PC-9 (cell line): ENCODE data around the gene NDUFB4. TPM values are rescaled to one million over a fixed set of nuclear protein-coding genes. Genes with fewer than 3 reads are reported as not detected.
A peak's percentile ranks its signal among the peaks of the same experiment; 100 is the strongest.

Experiments
- BruUV-seq: library from RNA; stranded (reverse); fragments of 400-500 nt; replicated peaks from 2 replicates; lab custom pipeline; 2021; lab: Mats Ljungman, UMichigan
- CTCF ChIA-PET: fragments of 300-600 bp; sonication (Branson Sonifier 250); formaldehyde crosslinking; loops from one replicate; lab custom pipeline; 2022; ENCODE audit warnings: antibody characterized with exemption; lab: Charles Lee
- POLR2A ChIA-PET: fragments of 300-600 bp; sonication (Branson Sonifier 250); formaldehyde crosslinking; loops from one replicate; lab custom pipeline; 2022; ENCODE audit warnings: antibody characterized with exemption; ENCODE audit not compliant: unreplicated experiment; lab: Charles Lee
- DNase-seq, 2 experiments: peaks; one replicate each; pipeline versions ENCODE4 v3.0.0 to v3.0.0-alpha.2; 2015 to 2022; ENCODE audit warnings: mixed read lengths in 1 of 2
- H2AFZ ChIP-seq: fragments of 200-600 bp; sonication (generic); 2 replicates; pipeline ENCODE4 v1.8.1; 2017; ENCODE audit warnings: antibody characterized with exemption
- H3F3A ChIP-seq: fragments of 200-600 bp; sonication (generic); 2 replicates; pipeline ENCODE4 v1.8.1; 2017; ENCODE audit warnings: antibody characterized with exemption, mild to moderate bottlenecking, low read depth; ENCODE audit not compliant: insufficient read depth
- H3K27ac ChIP-seq: fragments of 200-600 bp; sonication (generic); 2 replicates; pipeline ENCODE4 v1.6.1; 2016; ENCODE audit warnings: mixed run types
- H3K27me3 ChIP-seq: fragments of 200-600 bp; sonication (generic); 2 replicates; pipeline ENCODE4 v1.6.1; 2016; ENCODE audit warnings: low read depth, mixed run types; ENCODE audit not compliant: insufficient read depth
- H3K36me3 ChIP-seq: fragments of 200-600 bp; sonication (generic); 2 replicates; pipeline ENCODE4 v1.6.1; 2016; ENCODE audit warnings: low read depth, mixed run types
- H3K4me1 ChIP-seq: fragments of 200-600 bp; sonication (generic); replicated peaks from 2 replicates; pipeline ENCODE4 v1.6.1; 2016; ENCODE audit warnings: mixed run types; ENCODE audit not compliant: insufficient read depth
- H3K4me2 ChIP-seq: fragments of 200-600 bp; sonication (generic); 2 replicates; pipeline ENCODE4 v1.6.1; 2017; ENCODE audit warnings: mixed run types
- H3K4me3 ChIP-seq: fragments of 200-600 bp; sonication (generic); 2 replicates; pipeline ENCODE4 v1.6.1; 2016; ENCODE audit warnings: mixed run types
- H3K79me2 ChIP-seq: fragments of 200-600 bp; sonication (generic); 2 replicates; pipeline ENCODE4 v1.6.1; 2017; ENCODE audit warnings: low read depth, mixed run types
- H3K9me2 ChIP-seq: fragments of 200-600 bp; sonication (generic); 2 replicates; pipeline ENCODE4 v1.8.1; 2017; ENCODE audit warnings: mild to moderate bottlenecking; ENCODE audit not compliant: insufficient read depth
- H3K9me3 ChIP-seq: fragments of 200-600 bp; sonication (generic); 2 replicates; pipeline ENCODE4 v1.8.1; 2016; ENCODE audit warnings: low read depth; ENCODE audit not compliant: insufficient read depth
- H4K20me1 ChIP-seq: fragments of 200-600 bp; sonication (generic); 2 replicates; pipeline ENCODE4 v1.8.1; 2017; ENCODE audit not compliant: insufficient read depth
- EZH2 ChIP-seq: fragments of 200-600 bp; sonication (generic); IDR thresholded peaks from 2 replicates; pipeline ENCODE4 v1.8.0; 2017; ENCODE audit warnings: antibody characterized with exemption, low read depth
- intact Hi-C: fragments of 100-400 bp; cut with micrococcal nuclease; formaldehyde crosslinking; loops from one replicate; pipeline ENCODE4 v1.10.0; 2022; ENCODE audit not compliant: unreplicated experiment
- total RNA-seq: library from RNA; stranded (reverse); gene quantifications from 2 replicates; pipeline ENCODE4 v1.2.3, GENCODE V29; 2021
- TF ChIP-seq, protein P1 (sequence below): fragments of 200-600 bp; sonication (generic); conservative IDR thresholded peaks from 2 replicates; pipeline ENCODE4 v1.6.1; 2017; ENCODE audit warnings: mixed run types, antibody characterized with exemption, mild to moderate bottlenecking, moderate library complexity

NDUFB4 gene
- total RNA-seq, 1 experiment from 2014 or later = 217 TPM

DNA sequence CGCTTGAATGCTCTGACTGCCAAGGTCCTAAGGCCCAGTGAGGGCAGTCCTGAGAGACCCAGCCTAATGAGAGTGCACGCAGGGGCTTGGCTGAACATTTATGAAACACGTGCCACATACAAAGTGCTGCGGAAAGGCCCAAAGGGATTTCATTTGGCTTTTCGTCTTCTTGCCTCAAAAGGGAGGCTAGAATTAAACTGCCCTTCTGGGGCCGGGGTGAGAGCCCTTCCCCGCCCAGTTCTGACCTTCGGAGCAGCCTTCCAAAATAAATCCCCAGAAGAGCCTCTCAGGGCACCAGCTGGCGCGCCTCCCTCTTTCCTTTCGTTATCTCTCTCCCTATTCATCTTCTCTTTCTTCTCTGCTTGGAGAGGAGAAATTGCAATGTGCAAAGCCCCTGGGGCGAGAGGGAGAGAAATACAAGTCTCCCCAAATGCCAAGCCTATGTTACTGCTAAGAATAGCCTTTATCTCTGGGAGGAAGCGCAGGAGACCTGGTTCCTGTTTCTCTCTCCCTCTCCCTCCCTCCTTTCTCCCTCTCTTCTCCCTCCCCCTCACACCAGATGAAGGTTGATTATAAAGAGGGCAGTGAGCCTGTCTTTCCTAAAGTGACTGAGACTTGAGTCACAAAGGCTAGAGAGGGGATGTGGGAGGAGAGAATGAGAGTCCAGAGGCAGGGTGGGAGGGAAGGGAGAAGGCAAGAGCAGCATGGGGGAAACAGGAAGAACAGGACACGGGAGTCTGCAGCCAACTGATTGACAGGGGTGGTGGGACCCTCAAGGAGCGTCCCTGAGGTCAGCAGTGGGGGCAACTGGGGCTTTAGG is 36.7 kb upstream of the NDUFB4 start:
- Histone ChIP-seq H3F3A (no peaks in the 10 kb centered on the region), H4K20me1 (no peaks in the 10 kb centered on the region), H3K9me2 (no peaks in the 10 kb centered on the region), H3K4me3 (peak overlapping the region; percentile 57), H3K27ac (peak overlapping the region; percentile 27; the same call in 1 of the 2 replicates), H3K79me2 (no peaks in the 10 kb centered on the region), H3K36me3 (no peaks in the 10 kb centered on the region), H3K4me1 (peaks cover 15% of the 10 kb centered on the region), H3K9me3 (no peaks in the 10 kb centered on the region), H3K4me2 (peak overlapping the region; percentile 96), H2AFZ (peak overlapping the region; percentile 90), H3K27me3 (no peaks in the 10 kb centered on the region)
- POLR2A ChIA-PET = interaction anchor here (0.6 to 1.1 kb wide), 7 partner anchors 91 to 1090 kb away, joined by 3 to 8 read pairs (median 5); no protein-coding TSS in a partner anchor
- TF ChIP-seq EZH2 = no peak
- TF ChIP-seq, protein P1, sequence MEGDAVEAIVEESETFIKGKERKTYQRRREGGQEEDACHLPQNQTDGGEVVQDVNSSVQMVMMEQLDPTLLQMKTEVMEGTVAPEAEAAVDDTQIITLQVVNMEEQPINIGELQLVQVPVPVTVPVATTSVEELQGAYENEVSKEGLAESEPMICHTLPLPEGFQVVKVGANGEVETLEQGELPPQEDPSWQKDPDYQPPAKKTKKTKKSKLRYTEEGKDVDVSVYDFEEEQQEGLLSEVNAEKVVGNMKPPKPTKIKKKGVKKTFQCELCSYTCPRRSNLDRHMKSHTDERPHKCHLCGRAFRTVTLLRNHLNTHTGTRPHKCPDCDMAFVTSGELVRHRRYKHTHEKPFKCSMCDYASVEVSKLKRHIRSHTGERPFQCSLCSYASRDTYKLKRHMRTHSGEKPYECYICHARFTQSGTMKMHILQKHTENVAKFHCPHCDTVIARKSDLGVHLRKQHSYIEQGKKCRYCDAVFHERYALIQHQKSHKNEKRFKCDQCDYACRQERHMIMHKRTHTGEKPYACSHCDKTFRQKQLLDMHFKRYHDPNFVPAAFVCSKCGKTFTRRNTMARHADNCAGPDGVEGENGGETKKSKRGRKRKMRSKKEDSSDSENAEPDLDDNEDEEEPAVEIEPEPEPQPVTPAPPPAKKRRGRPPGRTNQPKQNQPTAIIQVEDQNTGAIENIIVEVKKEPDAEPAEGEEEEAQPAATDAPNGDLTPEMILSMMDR = peak; percentile 28; the same call in 1 of the 2 replicates
- CTCF ChIA-PET = interaction anchor here (0.6 to 2.4 kb wide), 5 partner anchors 36 to 210 kb away, joined by 4 to 29 read pairs (median 5); partner anchors contain the start of genes LRRC58 and NDUFB4
- peak; percentile 26 to 58 for DNase-seq
- intact Hi-C loops = loop anchor here (1.0 to 10.0 kb wide), 12 partner anchors 53 to 1677 kb away; partner anchors contain the start of genes FSTL1, GSK3B and LRRC58
- BruUV-seq = TSS peak; percentile 63

DNA sequence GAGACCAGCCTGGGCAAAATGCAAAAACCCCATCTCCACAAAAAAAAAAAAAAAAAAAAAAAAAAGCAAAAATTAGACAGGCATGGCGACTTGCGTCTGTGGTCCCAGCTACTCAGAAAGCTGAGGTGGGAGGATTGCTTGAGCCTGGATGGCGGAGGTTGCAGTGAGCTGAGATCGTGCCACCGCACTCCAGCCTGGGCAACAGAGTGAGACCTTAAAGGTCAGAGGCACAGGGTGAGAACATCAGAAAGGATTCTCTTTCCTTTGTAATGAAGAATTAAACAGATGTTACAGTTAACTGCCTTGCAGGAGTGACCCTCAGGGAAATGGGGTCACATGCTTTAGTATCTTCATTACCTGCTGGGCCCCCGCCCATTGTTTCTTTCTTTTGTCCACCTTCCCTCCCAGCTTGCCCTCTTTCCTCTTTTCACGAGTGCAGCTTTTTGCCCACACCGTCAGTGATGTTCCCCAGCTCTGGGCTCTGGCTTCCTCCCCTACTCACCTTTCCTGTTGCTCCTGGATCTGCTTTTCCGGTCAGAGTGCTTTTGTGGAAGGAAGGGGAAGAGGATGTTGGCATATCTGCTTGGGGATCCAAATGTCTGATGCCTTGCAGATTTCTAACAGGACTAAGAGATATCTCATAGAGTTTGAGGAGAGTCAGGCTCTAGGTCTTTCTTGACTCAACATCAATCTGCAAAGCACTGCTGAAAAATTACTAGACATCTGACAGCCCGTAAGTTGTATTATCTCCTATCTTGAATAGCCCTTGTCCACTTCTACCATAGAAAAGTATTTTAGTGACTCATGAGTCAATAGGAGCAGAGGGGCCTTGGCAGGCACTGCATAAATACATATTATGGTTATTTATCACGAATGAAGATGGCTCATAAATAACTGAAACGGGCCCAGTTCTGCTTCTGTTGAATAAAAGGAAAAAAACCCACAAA is 35.6 kb upstream of the NDUFB4 start:
- TF ChIP-seq, protein P1 = no peak
- TF ChIP-seq EZH2 = no peak
- Histone ChIP-seq H3F3A (no peaks in the 10 kb centered on the region), H3K4me2 (no peak overlapping the region), H2AFZ (no peak overlapping the region), H3K4me3 (no peak overlapping the region), H3K79me2 (no peaks in the 10 kb centered on the region), H3K4me1 (peaks cover 15% of the 10 kb centered on the region), H3K9me2 (no peaks in the 10 kb centered on the region), H4K20me1 (no peaks in the 10 kb centered on the region), H3K27ac (no peak overlapping the region), H3K27me3 (no peaks in the 10 kb centered on the region), H3K9me3 (no peaks in the 10 kb centered on the region), H3K36me3 (no peaks in the 10 kb centered on the region)
- CTCF ChIA-PET = interaction anchor here (0.6 to 2.4 kb wide), 4 partner anchors 143 to 1376 kb away, joined by 3 to 29 read pairs (median 8); no protein-coding TSS in a partner anchor
- intact Hi-C loops = loop anchor here (1.0 to 10.0 kb wide), 3 partner anchors 235 to 964 kb away; no protein-coding TSS in a partner anchor
- POLR2A ChIA-PET = interaction anchor here (0.7 kb wide), 1 partner anchor 48 kb away, joined by 3 read pairs; no protein-coding TSS in a partner anchor
- no peak for DNase-seq
- no TSS peak for BruUV-seq
